Forelimb muscle (tissue), 1 donor: Measurements from ENCODE around the gene FMO5. TPM values are rescaled to one million over a fixed set of nuclear protein-coding genes. Genes with fewer than 3 reads are reported as not detected.
"Not testable (repeated sequence)": the region's sequence is repeated elsewhere in the genome, so short reads cannot be mapped to it uniquely, and the experiment has no call there.

Experiments
- DNase-seq: peaks from one replicate; pipeline ENCODE4 v3.0.0-alpha.2; 2013; ENCODE audit warnings: low read depth
- polyA plus RNA-seq: library from polyadenylated mRNA; unstranded; fragments of 120-200 nt; gene quantifications from one replicate; pipeline ENCODE4 v1.2.1, GENCODE V29; 2013; ENCODE audit not compliant: insufficient read length

The FMO5 gene
- polyA plus RNA-seq, 1 donor = 2.7 TPM

GRCh38 chr1:147240131-147240721 lies 15.1 kb upstream of the FMO5 start:
- DNase-seq = not testable (repeated sequence)

GRCh38 chr1:147238925-147239820 lies 14.0 kb upstream of the FMO5 start:
- DNase-seq = no peak

GRCh38 chr1:147238053-147238902 lies 13.1 kb upstream of the FMO5 start:
- DNase-seq = no peak

GRCh38 chr1:147236959-147237791 lies 12.0 kb upstream of the FMO5 start:
- no peak for DNase-seq

GRCh38 chr1:147236448-147236847 lies 11.3 kb upstream of the FMO5 start:
- no peak for DNase-seq

GRCh38 chr1:147235822-147236221 lies 10.7 kb upstream of the FMO5 start:
- no peak for DNase-seq

- DNase-seq = not testable (repeated sequence)
These were observed 8.8 kb upstream of the FMO5 start for GRCh38 chr1:147233903-147234302.

- not testable (repeated sequence) for DNase-seq
These were observed 5.9 kb upstream of the FMO5 start for GRCh38 chr1:147231032-147231431.

GRCh38 chr1:147223740-147224615 lies 1.2 kb downstream of the FMO5 start:
- DNase-seq = no peak

GRCh38 chr1:147218606-147219005 lies 6.5 kb downstream of the FMO5 start:
- DNase-seq = no peak

- DNase-seq = no peak
These were observed 8.0 kb downstream of the FMO5 start for GRCh38 chr1:147217141-147217540.

- no peak for DNase-seq
These were observed 9.0 kb downstream of the FMO5 start for GRCh38 chr1:147216124-147216523.

- DNase-seq = no peak
These were observed 9.6 kb downstream of the FMO5 start for GRCh38 chr1:147215540-147215916.

GRCh38 chr1:147214842-147215539 lies 10.1 kb downstream of the FMO5 start:
- DNase-seq = no peak

- no peak for DNase-seq
These were observed 10.8 kb downstream of the FMO5 start for GRCh38 chr1:147214325-147214724.

- DNase-seq = no peak
These were observed 11.9 kb downstream of the FMO5 start for GRCh38 chr1:147213271-147213670.

GRCh38 chr1:147211577-147211976 lies 13.6 kb downstream of the FMO5 start:
- DNase-seq = no peak

- DNase-seq = no peak
These were observed 14.2 kb downstream of the FMO5 start for GRCh38 chr1:147210987-147211386.
